Right lobe of liver (tissue), 6 donors: Measurements from ENCODE around the gene WDR62. TPM values are rescaled to one million over a fixed set of nuclear protein-coding genes. Genes with fewer than 3 reads are reported as not detected.

ENCODE experiments used
- ATAC-seq, 4 donors: fragments of 200-7000 bp; cut with Tn5 transposase; one replicate each; pipeline ENCODE4 v1.9.1; 2020; ENCODE audit warnings: mild to moderate bottlenecking in 4 of 4, moderate library complexity in 4 of 4
- DNase-seq, 3 donors: peaks; one replicate each; pipeline ENCODE4 v3.0.0-alpha.2; 2020
- H3K27ac ChIP-seq, 3 donors: fragments of 200-600 bp; one replicate each; pipeline ENCODE4 v1.8.0; 2022
- H3K27me3 ChIP-seq, 2 donors: fragments of 200-600 bp; one replicate each; pipeline ENCODE4 v1.8.0; 2022
- H3K36me3 ChIP-seq, 4 donors: fragments of 200-600 bp; sonication (generic) in 1 of 4; one replicate each; pipeline versions ENCODE4 v1.5.1 to v1.8.0; 2017 to 2022; ENCODE audit warnings: control low read depth in 1 of 4
- H3K4me1 ChIP-seq, 4 donors: fragments of 200-600 bp; sonication (generic) in 1 of 4; one replicate each; pipeline versions ENCODE4 v1.5.1 to v1.8.0; 2017 to 2022; ENCODE audit warnings: control low read depth in 1 of 4
- H3K4me3 ChIP-seq, 3 donors: fragments of 200-600 bp; one replicate each; pipeline ENCODE4 v1.8.0; 2022
- H3K9me3 ChIP-seq, 4 donors: fragments of 200-600 bp; sonication (generic) in 1 of 4; one replicate each; pipeline versions ENCODE4 v1.5.1 to v1.8.0; 2017 to 2022; ENCODE audit warnings: control low read depth in 1 of 4
- POLR2A ChIP-seq: fragments of 450-650 bp; IDR thresholded peaks from one replicate; pipeline ENCODE4 v1.6.1; 2017; ENCODE audit warnings: antibody characterized with exemption, mild to moderate bottlenecking
- WGBS: methylation state at CpG from one replicate; pipeline ENCODE4 v1.1.6; 2018; ENCODE audit warnings: low coverage, low lambda C conversion rate; ENCODE audit not compliant: insufficient coverage; ENCODE audit errors: missing lambda C conversion rate; 5-methylcytosine and 5-hydroxymethylcytosine counted together
- intact Hi-C, 2 donors: fragments of 100-400 bp; cut with DNase I; formaldehyde crosslinking; loops; one replicate each; pipeline versions ENCODE4 v1.11.2 to v1.14.1; 2022
- total RNA-seq, 6 experiments: library from RNA; depleted of rRNA in 2 of 6; stranded (reverse); fragments of >200 nt in 2 of 6; fragmentation: NEBNext Ultra II Directional in 3 of 6; extraction: Animal tissue kit (Norgen Biotek cat#: 25700) in 3 of 6; gene quantifications; one replicate each; pipeline versions ENCODE4 v1.1.0 to v1.2.4, GENCODE V29; 2016 to 2023
- TF ChIP-seq, protein P1 (sequence below), 4 donors: fragments of 200-600 bp in 3 of 4; fragments of 450-650 bp in 1 of 4; IDR thresholded peaks; one replicate each; pipeline versions ENCODE4 v1.5.1 to v1.8.0; 2016 to 2022; ENCODE audit warnings: antibody characterized with exemption in 4 of 4, mild to moderate bottlenecking in 2 of 4
- donor health status: DM: no; HTN: yes; CAD: no.
- donor health status: DM: no; HTN: no; CAD: no.
- donor health status: DM: no; HTN: no; CAD: no.
- donor health status: DM: no; HTN: yes; CAD: no.
- donor health status: DM: no; HTN: yes; CAD: no.

WDR62 gene
- total RNA-seq, 6 experiments from 2014 or later: 0.20 to 1.6 (median 0.58) TPM

DNA sequence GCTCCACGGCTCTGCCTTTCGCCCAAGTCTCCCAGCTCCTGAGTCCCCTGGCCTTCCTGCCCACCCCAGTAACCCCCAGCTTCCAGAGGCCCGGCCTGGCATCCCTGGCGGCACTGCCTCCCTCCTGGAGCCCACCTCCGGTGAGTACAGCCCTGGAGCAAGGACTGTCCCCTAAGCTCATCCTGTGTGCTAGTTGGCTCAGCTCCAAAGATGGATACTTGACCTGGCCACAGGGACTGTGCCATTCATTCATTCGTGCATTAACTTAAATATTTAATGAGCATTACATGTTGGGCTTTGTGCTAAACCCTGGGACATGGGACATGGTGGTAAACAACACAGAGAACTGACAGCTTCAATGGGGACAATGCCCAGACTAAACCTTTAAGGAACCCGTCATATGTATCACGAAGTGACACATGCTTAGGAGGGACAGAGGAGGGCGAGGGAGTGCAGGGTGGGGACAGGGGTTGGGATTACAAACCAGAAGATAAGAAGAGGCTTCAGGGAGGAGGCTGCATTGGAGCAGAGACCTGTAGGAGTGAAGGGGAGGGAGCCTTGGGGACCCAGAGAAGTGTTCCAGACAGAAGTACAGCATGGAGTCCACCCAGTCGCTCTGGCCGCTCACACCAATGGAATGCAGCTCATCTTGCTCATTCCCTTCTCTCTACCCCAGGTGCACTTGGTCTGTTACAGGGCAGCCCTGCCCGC, 49.3 kb downstream of the WDR62 start:
- H3K27ac ChIP-seq: no peak overlapping the region
- intact Hi-C loops: no loop called here
- ATAC-seq (no peak), DNase-seq (no peak)
- no peaks in the 10 kb centered on the region for H3K36me3 ChIP-seq
- no peak overlapping the region for H3K4me3 ChIP-seq
- no peaks in the 10 kb centered on the region for H3K9me3 ChIP-seq
- no peaks in the 10 kb centered on the region for H3K27me3 ChIP-seq
- no peaks in the 10 kb centered on the region for H3K4me1 ChIP-seq
- no peak for TF ChIP-seq POLR2A
- TF ChIP-seq, protein P1, sequence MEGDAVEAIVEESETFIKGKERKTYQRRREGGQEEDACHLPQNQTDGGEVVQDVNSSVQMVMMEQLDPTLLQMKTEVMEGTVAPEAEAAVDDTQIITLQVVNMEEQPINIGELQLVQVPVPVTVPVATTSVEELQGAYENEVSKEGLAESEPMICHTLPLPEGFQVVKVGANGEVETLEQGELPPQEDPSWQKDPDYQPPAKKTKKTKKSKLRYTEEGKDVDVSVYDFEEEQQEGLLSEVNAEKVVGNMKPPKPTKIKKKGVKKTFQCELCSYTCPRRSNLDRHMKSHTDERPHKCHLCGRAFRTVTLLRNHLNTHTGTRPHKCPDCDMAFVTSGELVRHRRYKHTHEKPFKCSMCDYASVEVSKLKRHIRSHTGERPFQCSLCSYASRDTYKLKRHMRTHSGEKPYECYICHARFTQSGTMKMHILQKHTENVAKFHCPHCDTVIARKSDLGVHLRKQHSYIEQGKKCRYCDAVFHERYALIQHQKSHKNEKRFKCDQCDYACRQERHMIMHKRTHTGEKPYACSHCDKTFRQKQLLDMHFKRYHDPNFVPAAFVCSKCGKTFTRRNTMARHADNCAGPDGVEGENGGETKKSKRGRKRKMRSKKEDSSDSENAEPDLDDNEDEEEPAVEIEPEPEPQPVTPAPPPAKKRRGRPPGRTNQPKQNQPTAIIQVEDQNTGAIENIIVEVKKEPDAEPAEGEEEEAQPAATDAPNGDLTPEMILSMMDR (IDR thresholded peaks at IDR 0.05): no peak
- WGBS: 90% methylated on average over 4 of the region's 12 CpGs

DNA sequence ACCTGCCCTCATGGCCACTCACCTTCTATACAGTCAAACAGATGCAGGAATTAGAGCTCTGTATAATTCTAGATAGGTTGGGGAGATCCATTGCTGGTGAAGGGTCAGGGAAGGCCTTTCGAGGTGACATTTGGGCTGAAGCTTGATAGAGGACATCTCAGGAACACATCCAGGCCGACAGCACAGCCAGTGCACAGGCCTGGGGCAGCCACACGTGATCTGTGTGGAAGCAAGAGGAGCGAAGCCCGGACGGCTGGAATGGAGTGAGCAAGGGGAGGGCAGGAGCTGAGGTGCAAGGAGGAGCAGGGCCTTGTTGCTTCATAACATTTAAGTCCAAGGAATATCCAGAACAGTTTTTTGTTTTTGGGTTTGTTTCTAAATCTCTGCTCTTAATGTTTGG, 51.7 kb downstream of the WDR62 start:
- Histone ChIP-seq H3K4me3 (no peak overlapping the region), H3K27ac (no peak overlapping the region), H3K36me3 (no peaks in the 10 kb centered on the region), H3K9me3 (no peaks in the 10 kb centered on the region), H3K27me3 (no peaks in the 10 kb centered on the region), H3K4me1 (no peaks in the 10 kb centered on the region)
- 89% methylated on average over 5 of the region's 6 CpGs for WGBS
- TF ChIP-seq POLR2A: no peak
- DNase-seq: no peak
- no peak for ATAC-seq
- intact Hi-C loops: no loop called here

DNA sequence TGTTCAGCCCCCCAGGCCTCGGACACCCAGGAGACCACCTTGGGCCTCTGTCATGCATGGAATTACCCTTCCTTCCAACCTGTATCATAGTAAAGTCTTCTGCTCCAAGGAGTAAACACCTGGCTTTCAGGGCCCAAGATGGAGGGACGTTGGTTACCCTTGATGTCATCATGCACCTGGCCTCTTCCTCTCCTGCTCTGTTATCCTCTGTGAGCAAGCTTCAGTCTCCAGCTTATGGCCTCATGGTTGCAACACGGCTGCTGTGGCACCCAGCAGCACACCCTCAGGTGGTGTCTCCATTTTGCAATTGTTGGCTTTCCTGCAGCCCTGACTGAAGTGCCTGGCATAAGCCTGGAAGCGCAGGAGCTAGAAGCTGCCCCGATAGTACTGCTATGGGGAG, 52.3 kb downstream of the WDR62 start:
- Histone ChIP-seq H3K27me3 (no peaks in the 10 kb centered on the region), H3K36me3 (peaks cover 0 to 2% (median 0%) of the 10 kb centered on the region in 4 donors), H3K27ac (no peak overlapping the region), H3K9me3 (no peaks in the 10 kb centered on the region), H3K4me1 (no peaks in the 10 kb centered on the region), H3K4me3 (no peak overlapping the region)
- WGBS: 88% methylated on average over 4 of the region's 5 CpGs
- ATAC-seq (no peak), DNase-seq (no peak)
- intact Hi-C loops: no loop called here
- TF ChIP-seq POLR2A: no peak
- TF ChIP-seq, protein P1 (IDR thresholded peaks at IDR 0.05): no peak

DNA sequence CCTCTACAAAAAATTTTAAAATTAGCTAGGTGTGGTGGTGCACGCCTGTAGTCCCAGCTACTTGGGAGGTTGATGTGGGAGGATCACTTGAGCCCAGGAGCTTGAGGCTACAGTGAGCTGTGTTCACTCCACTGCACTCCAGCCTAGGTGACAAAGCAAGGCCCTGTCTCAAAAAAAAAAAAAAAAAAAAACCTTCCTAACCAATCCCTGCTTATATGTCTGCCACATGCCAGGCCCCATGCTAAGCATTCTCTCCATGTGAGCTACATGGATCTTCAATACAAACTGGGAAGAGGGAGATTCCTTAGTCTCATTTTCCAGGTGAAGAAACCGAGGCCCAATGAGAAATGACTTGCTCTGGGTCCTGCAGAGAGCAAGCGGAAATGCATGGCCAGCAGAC, 54.0 kb downstream of the WDR62 start:
- WGBS: 100% methylated on average over 1 of the region's 3 CpGs

More for the DNA sequence above, 54.0 kb downstream of the WDR62 start:
- H3K27me3 ChIP-seq: no peaks in the 10 kb centered on the region
- DNase-seq: no peak
- no peaks in the 10 kb centered on the region for H3K9me3 ChIP-seq
- H3K4me3 ChIP-seq: no peak overlapping the region
- peaks cover 0 to 8% (median 0%) of the 10 kb centered on the region in 4 donors for H3K36me3 ChIP-seq
- no peak for ATAC-seq
- TF ChIP-seq, protein P1 (IDR thresholded peaks at IDR 0.05): no peak
- TF ChIP-seq POLR2A: no peak
- peaks cover 0 to 4% (median under 1%) of the 10 kb centered on the region in 4 donors for H3K4me1 ChIP-seq
- intact Hi-C loops: no loop called here
- no peak overlapping the region for H3K27ac ChIP-seq
